ENCODE data around the gene CDC27. TPM values are rescaled to one million over a fixed set of nuclear protein-coding genes. Genes with fewer than 3 reads are reported as not detected.

Gene CDC27
- total RNA-seq, 3 donors from 2014 or later, result 63.2 to 73.7 (median 65.0) TPM

GRCh38 chr17:47214931-47215330 is 25.8 kb upstream of the CDC27 start:
- intact Hi-C loops (cut with DNase I; ENCODE audit: low total_unique reads), result no loop called here
- H3K4me1 ChIP-seq, result no peaks in the 10 kb centered on the region
- no peaks in the 10 kb centered on the region for H3K9me3 ChIP-seq
- TF ChIP-seq POLR2A (IDR thresholded peaks at IDR 0.05) (no peak), POLR2AphosphoS5 (IDR thresholded peaks at IDR 0.05) (no peak), CTCF (IDR thresholded peaks at IDR 0.05) (no peak)
- no peaks in the 10 kb centered on the region for H3K27me3 ChIP-seq
- no peaks in the 10 kb centered on the region for H3K36me3 ChIP-seq
- DNase-seq (ENCODE audit: low spot score in 2 of 2), result no peak
- H3K27ac ChIP-seq, result no peak overlapping the region
- no peak overlapping the region for H3K4me3 ChIP-seq

- Histone ChIP-seq H3K36me3 (no peaks in the 10 kb centered on the region), H3K9me3 (no peaks in the 10 kb centered on the region), H3K27ac (no peak overlapping the region), H3K4me3 (no peak overlapping the region), H3K27me3 (no peaks in the 10 kb centered on the region), H3K4me1 (no peaks in the 10 kb centered on the region)
- no peak for DNase-seq (ENCODE audit: low spot score in 2 of 2)
- intact Hi-C loops (cut with DNase I; ENCODE audit: low total_unique reads), result no loop called here
- TF ChIP-seq CTCF (IDR thresholded peaks at IDR 0.05) (no peak), POLR2A (IDR thresholded peaks at IDR 0.05) (no peak), POLR2AphosphoS5 (IDR thresholded peaks at IDR 0.05) (no peak)
These were observed 24.4 kb upstream of the CDC27 start for GRCh38 chr17:47213540-47213939.

- Histone ChIP-seq H3K9me3 (no peaks in the 10 kb centered on the region), H3K4me1 (no peaks in the 10 kb centered on the region), H3K36me3 (no peaks in the 10 kb centered on the region), H3K27ac (no peak overlapping the region), H3K27me3 (no peaks in the 10 kb centered on the region), H3K4me3 (no peak overlapping the region)
- no peak for DNase-seq (ENCODE audit: low spot score in 2 of 2)
- intact Hi-C loops (cut with DNase I; ENCODE audit: low total_unique reads), result no loop called here
- TF ChIP-seq POLR2A (IDR thresholded peaks at IDR 0.05), result no peak
- no peak for TF ChIP-seq CTCF (IDR thresholded peaks at IDR 0.05)
- no peak for TF ChIP-seq POLR2AphosphoS5 (IDR thresholded peaks at IDR 0.05)
These were observed 23.4 kb upstream of the CDC27 start for GRCh38 chr17:47212458-47212857.

GRCh38 chr17:47210779-47211178 is 21.7 kb upstream of the CDC27 start:
- H3K36me3 ChIP-seq, result no peaks in the 10 kb centered on the region
- intact Hi-C loops (cut with DNase I; ENCODE audit: low total_unique reads), result no loop called here
- H3K4me1 ChIP-seq, result no peaks in the 10 kb centered on the region
- DNase-seq (ENCODE audit: low spot score in 2 of 2), result no peak
- no peaks in the 10 kb centered on the region for H3K9me3 ChIP-seq
- no peak for TF ChIP-seq POLR2A (IDR thresholded peaks at IDR 0.05)
- no peak for TF ChIP-seq CTCF (IDR thresholded peaks at IDR 0.05)
- no peak for TF ChIP-seq POLR2AphosphoS5 (IDR thresholded peaks at IDR 0.05)
- no peak overlapping the region for H3K4me3 ChIP-seq
- no peak overlapping the region for H3K27ac ChIP-seq
- H3K27me3 ChIP-seq, result no peaks in the 10 kb centered on the region

- intact Hi-C loops (cut with DNase I; ENCODE audit: low total_unique reads), result no loop called here
- no peak overlapping the region for H3K27ac ChIP-seq
- H3K9me3 ChIP-seq, result no peaks in the 10 kb centered on the region
- DNase-seq (ENCODE audit: low spot score in 2 of 2), result no peak
- H3K36me3 ChIP-seq, result no peaks in the 10 kb centered on the region
- TF ChIP-seq POLR2AphosphoS5 (IDR thresholded peaks at IDR 0.05), result no peak
- TF ChIP-seq POLR2A (IDR thresholded peaks at IDR 0.05), result no peak
- TF ChIP-seq CTCF (IDR thresholded peaks at IDR 0.05), result no peak
- H3K27me3 ChIP-seq, result no peaks in the 10 kb centered on the region
- H3K4me3 ChIP-seq, result no peak overlapping the region
- H3K4me1 ChIP-seq, result peaks cover 0 to under 1% of the 10 kb centered on the region in 2 donors
These were observed 21.0 kb upstream of the CDC27 start for GRCh38 chr17:47210105-47210504.

Measured in breast epithelium (tissue), 4 donors.